Activated CD4-positive, alpha-beta T cell treated with anti-CD3 and anti-CD28 coated beads, Interleukin-2, amount 50 U/mL, for 48 hours (primary cell): ENCODE measurements around the gene ARFGAP1.

Experiments used
- DNase-seq, 2 experiments: peaks; one replicate each; pipeline ENCODE4 v3.0.0-alpha.2; 2020

Gene ARFGAP1

GRCh38 chr20:63337786-63338420 lies 65.3 kb downstream of the ARFGAP1 start:
- no peak for DNase-seq
